IMR-90 (cell line): ENCODE results near the gene KIRREL1. TPM values are rescaled to one million over a fixed set of nuclear protein-coding genes. Genes with fewer than 3 reads are reported as not detected.

Source experiments
- ATAC-seq: fragments of 200-7000 bp; cut with Tn5 transposase; 2 replicates; pipeline ENCODE4 v1.9.1; 2020; ENCODE audit warnings: low read depth, mild to moderate bottlenecking, moderate library complexity
- BruUV-seq: library from RNA; stranded (reverse); fragments of 400-500 nt; replicated peaks from 2 replicates; lab custom pipeline; 2021; lab: Mats Ljungman, UMichigan
- CTCF ChIA-PET: fragments of 300-600 bp; formaldehyde crosslinking; extraction: SDS; loops from one replicate; lab custom pipeline; 2021; ENCODE audit warnings: antibody characterized with exemption; lab: Yijun Ruan, JAX
- POLR2A ChIA-PET: fragments of 300-600 bp; sonication (Branson Sonifier 250); formaldehyde crosslinking; loops from one replicate; lab custom pipeline; 2022; ENCODE audit warnings: antibody characterized with exemption; ENCODE audit not compliant: unreplicated experiment; lab: Charles Lee
- DNase-seq: peaks from one replicate; pipeline ENCODE4 v3.0.0; 2013
- H2AFZ ChIP-seq: replicated peaks from 2 replicates; pipeline ENCODE3; 2013; ENCODE audit warnings: low read length, mild to moderate bottlenecking; ENCODE audit not compliant: poor library complexity
- H2AK5ac ChIP-seq: 2 replicates; pipeline ENCODE4 v1.6.1; 2013; ENCODE audit warnings: low read depth, low read length, inconsistent platforms
- H2AK9ac ChIP-seq: replicated peaks from 2 replicates; pipeline ENCODE3; 2013; ENCODE audit warnings: mild to moderate bottlenecking, low read depth, low read length, moderate library complexity; ENCODE audit not compliant: poor library complexity
- H2BK120ac ChIP-seq: 2 replicates; pipeline ENCODE4 v1.6.1; 2013; ENCODE audit warnings: low read depth, low read length, inconsistent platforms
- H2BK15ac ChIP-seq: 3 replicates; pipeline ENCODE4 v1.6.1; 2013; ENCODE audit warnings: low read depth, low read length, inconsistent platforms
- H2BK20ac ChIP-seq: 2 replicates; pipeline ENCODE4 v1.6.1; 2013; ENCODE audit warnings: low read depth, mild to moderate bottlenecking, inconsistent platforms, low read length, moderate library complexity
- H2BK5ac ChIP-seq: 2 replicates; pipeline ENCODE4 v1.6.1; 2013; ENCODE audit warnings: mild to moderate bottlenecking, low read depth, low read length, inconsistent platforms; ENCODE audit not compliant: poor library complexity, severe bottlenecking
- H3K14ac ChIP-seq: replicated peaks from 2 replicates; pipeline ENCODE4 v1.6.1; 2013; ENCODE audit warnings: low read depth, low read length, inconsistent platforms
- H3K18ac ChIP-seq: 2 replicates; pipeline ENCODE4 v1.6.1; 2013; ENCODE audit warnings: low read depth, low read length, control low read depth
- H3K23ac ChIP-seq: 2 replicates; pipeline ENCODE4 v1.6.1; 2013; ENCODE audit warnings: low read depth, low read length, inconsistent platforms
- H3K27ac ChIP-seq: 2 replicates; pipeline ENCODE4 v1.5.1; 2013; ENCODE audit warnings: mild to moderate bottlenecking, control low read depth, low read length; ENCODE audit not compliant: insufficient read depth
- H3K27me3 ChIP-seq: 2 replicates; pipeline ENCODE4 v1.6.1; 2013; ENCODE audit warnings: low read length; ENCODE audit not compliant: control insufficient read depth, insufficient read depth
- H3K36me3 ChIP-seq: 2 replicates; pipeline ENCODE4 v1.6.1; 2013; ENCODE audit warnings: low read length, mixed read lengths; ENCODE audit not compliant: control insufficient read depth, insufficient read depth
- H3K4ac ChIP-seq: 2 replicates; pipeline ENCODE4 v1.6.1; 2013; ENCODE audit warnings: low read depth, low read length, inconsistent platforms
- H3K4me1 ChIP-seq: 2 replicates; pipeline ENCODE4 v1.6.1; 2013; ENCODE audit warnings: low read length, mixed read lengths; ENCODE audit not compliant: control insufficient read depth, insufficient read depth
- H3K4me2 ChIP-seq: 2 replicates; pipeline ENCODE4 v1.6.1; 2013; ENCODE audit warnings: low read depth, mild to moderate bottlenecking, control low read depth, low read length, moderate library complexity
- H3K4me3 ChIP-seq: 2 replicates; pipeline ENCODE4 v1.5.1; 2013; ENCODE audit warnings: low read depth, mild to moderate bottlenecking, control low read depth, low read length, moderate library complexity; ENCODE audit not compliant: insufficient read depth
- H3K56ac ChIP-seq: 2 replicates; pipeline ENCODE4 v1.6.1; 2013; ENCODE audit warnings: low read length, inconsistent platforms; ENCODE audit not compliant: insufficient read depth; ENCODE audit errors: extremely low read depth
- H3K79me1 ChIP-seq, 2 experiments: 2 replicates each; pipeline ENCODE4 v1.6.1; 2013; ENCODE audit warnings: low read length in 2 of 2, inconsistent platforms in 1 of 2, low read depth in 1 of 2
- H3K9ac ChIP-seq: 2 replicates; pipeline ENCODE4 v1.6.1; 2013; ENCODE audit warnings: low read depth, low read length, control low read depth
- H3K9me1 ChIP-seq: 2 replicates; pipeline ENCODE4 v1.6.1; 2013; ENCODE audit warnings: low read length, inconsistent platforms; ENCODE audit not compliant: insufficient read depth
- H3K9me3 ChIP-seq: 2 replicates; pipeline ENCODE4 v1.6.1; 2013; ENCODE audit warnings: low read length; ENCODE audit not compliant: control insufficient read depth, insufficient read depth
- H4K20me1 ChIP-seq: 2 replicates; pipeline ENCODE4 v1.6.1; 2013; ENCODE audit warnings: low read length, inconsistent platforms; ENCODE audit not compliant: insufficient read depth
- H4K5ac ChIP-seq: 2 replicates; pipeline ENCODE4 v1.6.1; 2013; ENCODE audit warnings: mild to moderate bottlenecking, low read depth, low read length, control low read depth
- H4K8ac ChIP-seq, 2 experiments: 2 replicates each; pipeline ENCODE4 v1.6.1; 2013; ENCODE audit warnings: low read depth in 2 of 2, low read length in 2 of 2, control low read depth in 1 of 2, inconsistent platforms in 1 of 2
- H4K91ac ChIP-seq: 2 replicates; pipeline ENCODE4 v1.6.1; 2013; ENCODE audit warnings: low read depth, low read length, inconsistent platforms; ENCODE audit not compliant: insufficient read depth
- CEBPB ChIP-seq: IDR thresholded peaks from 2 replicates; pipeline ENCODE4 v1.6.1; 2012; ENCODE audit warnings: low read depth, low read length, improper control_type of control experiment
- CTCF ChIP-seq: conservative IDR thresholded peaks from 2 replicates; pipeline ENCODE4 v1.5.1; 2012; ENCODE audit warnings: mild to moderate bottlenecking, low read depth, low read length, improper control_type of control experiment
- POLR2A ChIP-seq: IDR thresholded peaks from 2 replicates; pipeline ENCODE4 v1.6.1; 2012; ENCODE audit warnings: mild to moderate bottlenecking, low read depth, low read length
- RAD21 ChIP-seq: IDR thresholded peaks from 2 replicates; pipeline ENCODE4 v1.6.1; 2012; ENCODE audit warnings: low read length, improper control_type of control experiment
- RCOR1 ChIP-seq: IDR thresholded peaks from 2 replicates; pipeline ENCODE4 v1.6.1; 2012; ENCODE audit warnings: mild to moderate bottlenecking, low read length, improper control_type of control experiment; ENCODE audit not compliant: insufficient replicate concordance
- RFX5 ChIP-seq: IDR thresholded peaks from 2 replicates; pipeline ENCODE4 v1.8.0; 2012; ENCODE audit warnings: low read depth, mild to moderate bottlenecking, low read length, moderate library complexity
- SMC3 ChIP-seq: fragments of 150-350 bp; IDR thresholded peaks from 2 replicates; pipeline ENCODE4 v1.6.1; 2016; ENCODE audit warnings: low read depth, mild to moderate bottlenecking, antibody characterized with exemption, low read length, moderate library complexity
- USF2 ChIP-seq: fragments of 150-350 bp; IDR thresholded peaks from 2 replicates; pipeline ENCODE4 v1.6.1; 2017; ENCODE audit warnings: mild to moderate bottlenecking, antibody characterized with exemption, low read length, low read depth
- WGBS, 2 experiments: methylation state at CpG; one replicate each; pipeline versions ENCODE4 v1.1.5 to v1.1.7; 2013; ENCODE audit warnings: missing lambda C conversion rate in 2 of 2; ENCODE audit not compliant: insufficient read length in 1 of 2; ENCODE audit errors: extremely low coverage in 2 of 2; 5-methylcytosine and 5-hydroxymethylcytosine counted together
- dilution Hi-C: fragments of 300-500 bp; cut with HindIII; formaldehyde crosslinking; loops from one replicate; pipeline ENCODE4 v1.14.3; 2018; ENCODE audit warnings: low sequenced_read_pairs; ENCODE audit not compliant: unreplicated experiment
- in situ Hi-C: fragments of 300-500 bp; cut with MboI; formaldehyde crosslinking; loops from 3 replicates; pipeline ENCODE4 v1.14.3; 2019; ENCODE audit warnings: low sequenced_read_pairs, inconsistent platforms, mixed read lengths
- intact Hi-C: fragments of 100-400 bp; cut with micrococcal nuclease; formaldehyde crosslinking; loops from 2 replicates; pipeline ENCODE4 v1.10.0; 2022
- polyA plus RNA-seq, 3 experiments: library from polyadenylated mRNA; depleted of rRNA; stranded (reverse); fragments of >200 nt; gene quantifications; 2 replicates each; pipeline ENCODE4 v1.2.3, GENCODE V29; 2012; ENCODE audit warnings: low replicate concordance in 1 of 3
- total RNA-seq: library from RNA; depleted of rRNA; stranded (reverse); fragments of >200 nt; gene quantifications from 2 replicates; pipeline ENCODE4 v1.2.3, GENCODE V29; 2012

Gene KIRREL1
- total and polyA plus RNA-seq, 2 of the 4 experiments (the other 2 are of a cell fraction): 58.1 to 64.7 TPM

GRCh38 chr1:158124999-158125398, 131.6 kb downstream of the KIRREL1 start:
- no peak overlapping the region for H2BK20ac ChIP-seq
- H4K5ac ChIP-seq: no peak overlapping the region
- H3K56ac ChIP-seq: no peak overlapping the region
- H3K9me1 ChIP-seq: no peaks in the 10 kb centered on the region
- H3K27me3 ChIP-seq: peaks cover 25% of the 10 kb centered on the region
- H3K79me1 ChIP-seq: no peaks in the 10 kb centered on the region
- H2AFZ ChIP-seq: no peak overlapping the region
- in situ Hi-C loops: loop anchor here (5.0 to 25.0 kb wide), 2 partner anchors 163 to 763 kb away; no protein-coding TSS in a partner anchor
- H3K9ac ChIP-seq: no peak overlapping the region
- no peaks in the 10 kb centered on the region for H3K4me1 ChIP-seq
- H4K20me1 ChIP-seq: no peaks in the 10 kb centered on the region
- H2BK120ac ChIP-seq: no peak overlapping the region
- no peak overlapping the region for H2AK9ac ChIP-seq
- BruUV-seq: no TSS peak
- no peaks in the 10 kb centered on the region for H3K9me3 ChIP-seq
- H3K4me3 ChIP-seq: no peak overlapping the region
- no peak overlapping the region for H3K4ac ChIP-seq
- H2BK5ac ChIP-seq: no peak overlapping the region
- H3K4me2 ChIP-seq: no peak overlapping the region
- no peak overlapping the region for H3K23ac ChIP-seq
- no peak overlapping the region for H4K91ac ChIP-seq
- POLR2A ChIA-PET: interaction anchor here (0.6 kb wide), 1 partner anchor 622 kb away, joined by 3 read pairs; no protein-coding TSS in a partner anchor
- CTCF ChIA-PET: interaction anchor here (0.6 to 2.5 kb wide), 11 partner anchors 8 to 545 kb away, joined by 3 to 25 read pairs (median 8); no protein-coding TSS in a partner anchor
- dilution Hi-C loops: loop anchor here (25.0 kb wide), 1 partner anchor 163 kb away; no protein-coding TSS in a partner anchor
- H3K18ac ChIP-seq: no peak overlapping the region
- no peak overlapping the region for H4K8ac ChIP-seq
- H3K14ac ChIP-seq: no peak overlapping the region
- H3K36me3 ChIP-seq: no peaks in the 10 kb centered on the region
- H2BK15ac ChIP-seq: no peak overlapping the region
- ATAC-seq: peak; percentile 99
- WGBS, 2 experiments: no CpG with 5 or more reads among the region's 4 CpGs
- intact Hi-C loops: loop anchor here (1.0 to 10.0 kb wide), 11 partner anchors 133 to 948 kb away; no protein-coding TSS in a partner anchor
- peak; percentile 92 for DNase-seq
- no peak overlapping the region for H3K27ac ChIP-seq
- TF ChIP-seq POLR2A: 0 out of 2 replicates have a peak, but pooled peaks have one; percentile 39
- TF ChIP-seq CTCF: peak; percentile 99
- TF ChIP-seq USF2: no peak
- TF ChIP-seq RFX5: no peak
- TF ChIP-seq RAD21: peak; percentile 100
- no peak for TF ChIP-seq RCOR1
- TF ChIP-seq CEBPB: no peak
- peak; percentile 96 for TF ChIP-seq SMC3
- no peak overlapping the region for H2AK5ac ChIP-seq
